Smooth muscle cell (in vitro differentiated cells): ENCODE data around the gene COX6A2. TPM values are rescaled to one million over a fixed set of nuclear protein-coding genes. Genes with fewer than 3 reads are reported as not detected.
"Not testable (repeated sequence)": the region's sequence is repeated elsewhere in the genome, so short reads cannot be mapped to it uniquely, and the experiment has no call there.

ENCODE experiments used
- DNase-seq: peaks from one replicate; lab custom pipeline; 2025; ENCODE audit not compliant: unreplicated experiment; lab: John Stamatoyannopoulos, UW
- H2AFZ ChIP-seq: fragments of 200-600 bp; sonication (generic); 2 replicates; pipeline ENCODE4 v1.6.0; 2016; ENCODE audit warnings: antibody characterized with exemption, low read depth, mild to moderate bottlenecking
- H3F3A ChIP-seq: fragments of 200-600 bp; sonication (generic); 2 replicates; pipeline ENCODE4 v1.6.0; 2017; ENCODE audit warnings: antibody characterized with exemption, low read depth
- H3K27ac ChIP-seq: fragments of 200-600 bp; sonication (generic); 2 replicates; pipeline ENCODE4 v1.5.1; 2016; ENCODE audit warnings: low read depth, mild to moderate bottlenecking
- H3K27me3 ChIP-seq: fragments of 200-600 bp; sonication (generic); 2 replicates; pipeline ENCODE4 v1.6.1; 2016; ENCODE audit warnings: low read depth, mild to moderate bottlenecking
- H3K36me3 ChIP-seq: fragments of 200-600 bp; sonication (generic); 2 replicates; pipeline ENCODE4 v1.5.1; 2016; ENCODE audit warnings: low read depth
- H3K4me1 ChIP-seq: fragments of 200-600 bp; sonication (generic); 2 replicates; pipeline ENCODE4 v1.5.1; 2016; ENCODE audit warnings: low read depth
- H3K4me2 ChIP-seq: fragments of 200-600 bp; sonication (generic); 2 replicates; pipeline ENCODE4 v1.6.0; 2016; ENCODE audit warnings: mild to moderate bottlenecking
- H3K4me3 ChIP-seq: fragments of 200-600 bp; sonication (generic); 2 replicates; pipeline ENCODE4 v1.5.1; 2016; ENCODE audit warnings: mild to moderate bottlenecking
- H3K79me2 ChIP-seq: fragments of 200-600 bp; sonication (generic); 2 replicates; pipeline ENCODE4 v1.6.0; 2016; ENCODE audit warnings: low read depth, mild to moderate bottlenecking
- H3K9ac ChIP-seq: fragments of 200-600 bp; sonication (generic); 2 replicates; pipeline ENCODE4 v1.6.0; 2016; ENCODE audit warnings: low read depth
- H3K9me3 ChIP-seq: fragments of 200-600 bp; sonication (generic); replicated peaks from 2 replicates; pipeline ENCODE4 v1.5.1; 2016; ENCODE audit warnings: low read depth
- H4K20me1 ChIP-seq: fragments of 200-600 bp; sonication (generic); 2 replicates; pipeline ENCODE4 v1.6.0; 2016; ENCODE audit warnings: low read depth
- CTCF ChIP-seq: fragments of 200-600 bp; sonication (generic); IDR thresholded peaks from 2 replicates; pipeline ENCODE4 v1.5.1; 2017; ENCODE audit warnings: borderline replicate concordance, mild to moderate bottlenecking, antibody characterized with exemption; ENCODE audit not compliant: insufficient read depth, poor library complexity, severe bottlenecking
- WGBS: methylation state at CpG from one replicate; pipeline ENCODE4 v1.1.7; 2016; ENCODE audit warnings: low lambda C conversion rate; 5-methylcytosine and 5-hydroxymethylcytosine counted together
- polyA plus RNA-seq: library from polyadenylated mRNA; unstranded; fragments of >200 nt; fragmentation: Nextera tagmentation; extraction: Ambion mirVana; gene quantifications from 2 replicates; pipeline ENCODE4 v1.2.1, GENCODE V29; 2016
- total RNA-seq: library from RNA; depleted of rRNA; stranded (reverse); fragments of >200 nt; gene quantifications from 2 replicates; pipeline ENCODE4 v1.2.3, GENCODE V29; 2014

Gene COX6A2
- total and polyA plus RNA-seq, 2 experiments from 2014 or later, result not detected

- no peak for TF ChIP-seq CTCF
Observed at GRCh38 chr16:31420037-31420436, 8.1 kb downstream of the COX6A2 start.

GRCh38 chr16:31417916-31418315, 10.2 kb downstream of the COX6A2 start:
- TF ChIP-seq CTCF, result no peak

More at GRCh38 chr16:31420037-31420436, 8.1 kb downstream of the COX6A2 start:
- no peaks in the 10 kb centered on the region for H3K36me3 ChIP-seq
- H3K4me1 ChIP-seq, result no peaks in the 10 kb centered on the region
- H3K4me3 ChIP-seq, result no peak overlapping the region
- H3K9me3 ChIP-seq, result no peaks in the 10 kb centered on the region
- H3K4me2 ChIP-seq, result no peak overlapping the region
- H2AFZ ChIP-seq, result no peak overlapping the region
- no peak overlapping the region for H3K27ac ChIP-seq
- no peaks in the 10 kb centered on the region for H4K20me1 ChIP-seq
- no peaks in the 10 kb centered on the region for H3K79me2 ChIP-seq
- no peak overlapping the region for H3K9ac ChIP-seq
- no peak for DNase-seq
- WGBS, result 85% methylated on average over 3 of the region's 3 CpGs
- H3K27me3 ChIP-seq, result peaks cover 11% of the 10 kb centered on the region
- no peaks in the 10 kb centered on the region for H3F3A ChIP-seq

GRCh38 chr16:31417036-31417435, 11.1 kb downstream of the COX6A2 start:
- H3F3A ChIP-seq, H3K27me3 ChIP-seq, H4K20me1 ChIP-seq, DNase-seq, H3K36me3 ChIP-seq, H3K4me3 ChIP-seq, H2AFZ ChIP-seq, H3K4me2 ChIP-seq, H3K27ac ChIP-seq, H3K9ac ChIP-seq, H3K9me3 ChIP-seq, H3K79me2 ChIP-seq, H3K4me1 ChIP-seq: not testable (repeated sequence)
- 96% methylated on average over 2 of the region's 2 CpGs for WGBS

More at GRCh38 chr16:31417916-31418315, 10.2 kb downstream of the COX6A2 start:
- Histone ChIP-seq H3K4me1 (no peaks in the 10 kb centered on the region), H3K27ac (no peak overlapping the region), H3F3A (no peaks in the 10 kb centered on the region), H2AFZ (no peak overlapping the region), H3K4me3 (no peak overlapping the region), H3K9ac (no peak overlapping the region), H3K27me3 (peaks cover 7% of the 10 kb centered on the region), H3K4me2 (no peak overlapping the region), H4K20me1 (no peaks in the 10 kb centered on the region), H3K79me2 (no peaks in the 10 kb centered on the region), H3K9me3 (no peaks in the 10 kb centered on the region), H3K36me3 (no peaks in the 10 kb centered on the region)
- 88% methylated on average over 5 of the region's 5 CpGs for WGBS
- DNase-seq, result no peak

GRCh38 chr16:31416371-31416770, 11.8 kb downstream of the COX6A2 start:
- no peak for TF ChIP-seq CTCF
- no peaks in the 10 kb centered on the region for H3K4me1 ChIP-seq
- H3K4me2 ChIP-seq, result no peak overlapping the region
- H3K9ac ChIP-seq, result no peak overlapping the region
- H3K27ac ChIP-seq, result no peak overlapping the region
- H3K36me3 ChIP-seq, result no peaks in the 10 kb centered on the region
- H2AFZ ChIP-seq, result no peak overlapping the region
- no peak for DNase-seq
- no peak overlapping the region for H3K4me3 ChIP-seq
- H3K79me2 ChIP-seq, result no peaks in the 10 kb centered on the region
- peaks cover 6% of the 10 kb centered on the region for H3K27me3 ChIP-seq
- H4K20me1 ChIP-seq, result no peaks in the 10 kb centered on the region
- H3K9me3 ChIP-seq, result no peaks in the 10 kb centered on the region
- no peaks in the 10 kb centered on the region for H3F3A ChIP-seq
- 83% methylated on average over 11 of the region's 11 CpGs for WGBS
